Measurements from ENCODE around the gene SERPINA1. TPM values are rescaled to one million over a fixed set of nuclear protein-coding genes. Genes with fewer than 3 reads are reported as not detected.
A peak's percentile ranks its signal among the peaks of the same experiment; 100 is the strongest.

SERPINA1 gene
- total and polyA plus RNA-seq, 2 donors (not counting 1 experiment from before 2014, with no cell fraction given): 0.39 TPM; not detected in 1

GRCh38 chr14:94374116-94374515 is 14.3 kb downstream of the SERPINA1 start:
- H3K79me2 ChIP-seq (ENCODE audit: control insufficient read depth, insufficient read depth, low read length): no peaks in the 10 kb centered on the region
- H3K27me3 ChIP-seq (ENCODE audit: control insufficient read depth, insufficient read depth, low read length): no peaks in the 10 kb centered on the region
- no peaks in the 10 kb centered on the region for H4K20me1 ChIP-seq (ENCODE audit: control insufficient read depth, extremely low read depth, insufficient read depth, low read length)
- no peak overlapping the region for H3K4me2 ChIP-seq (ENCODE audit: extremely low read depth, insufficient read depth, low read length)
- H3K9ac ChIP-seq (ENCODE audit: insufficient read depth, low read length): no peak overlapping the region
- H3K27ac ChIP-seq (ENCODE audit: insufficient read depth, low read length): peak overlapping the region; percentile 54
- H3K9me3 ChIP-seq (ENCODE audit: control insufficient read depth, insufficient read depth, low read depth, low read length): no peaks in the 10 kb centered on the region
- DNase-seq (ENCODE audit: low read depth in 2 of 2): no peak
- no peak overlapping the region for H3K4me3 ChIP-seq (replicated peaks in 1 of 4; ENCODE audit: control extremely low read depth in 1 of 4, insufficient read depth in 1 of 4, low read depth in 3 of 4, low read length in 4 of 4)
- H2AFZ ChIP-seq (ENCODE audit: low read length): peak overlapping the region; percentile 49
- H3K4me1 ChIP-seq (ENCODE audit: control insufficient read depth, extremely low read depth, insufficient read depth, low read length): peaks cover 4% of the 10 kb centered on the region
- H3K36me3 ChIP-seq (ENCODE audit: control insufficient read depth, insufficient read depth, low read length): no peaks in the 10 kb centered on the region
- TF ChIP-seq CTCF (conservative IDR thresholded peaks at IDR 0.05 in 1 of 2, IDR thresholded peaks at IDR 0.05 in 1 of 2; ENCODE audit: low read depth in 1 of 2, low read length in 2 of 2): no peak
- TF ChIP-seq EZH2 (IDR thresholded peaks at IDR 0.05; ENCODE audit: low read length, missing control alignments): no peak

GRCh38 chr14:94373708-94374107 is 14.7 kb downstream of the SERPINA1 start:
- no peaks in the 10 kb centered on the region for H3K79me2 ChIP-seq (ENCODE audit: control insufficient read depth, insufficient read depth, low read length)
- no peak overlapping the region for H3K4me2 ChIP-seq (ENCODE audit: extremely low read depth, insufficient read depth, low read length)
- no peaks in the 10 kb centered on the region for H4K20me1 ChIP-seq (ENCODE audit: control insufficient read depth, extremely low read depth, insufficient read depth, low read length)
- H2AFZ ChIP-seq (ENCODE audit: low read length): peak overlapping the region; percentile 49
- H3K27ac ChIP-seq (ENCODE audit: insufficient read depth, low read length): peak overlapping the region; percentile 54
- TF ChIP-seq CTCF (conservative IDR thresholded peaks at IDR 0.05 in 1 of 2, IDR thresholded peaks at IDR 0.05 in 1 of 2; ENCODE audit: low read depth in 1 of 2, low read length in 2 of 2) (no peak), EZH2 (IDR thresholded peaks at IDR 0.05; ENCODE audit: low read length, missing control alignments) (no peak)
- DNase-seq (ENCODE audit: low read depth in 2 of 2): peak; percentile 84 to 99
- H3K9ac ChIP-seq (ENCODE audit: insufficient read depth, low read length): no peak overlapping the region
- no peaks in the 10 kb centered on the region for H3K27me3 ChIP-seq (ENCODE audit: control insufficient read depth, insufficient read depth, low read length)
- H3K4me1 ChIP-seq (ENCODE audit: control insufficient read depth, extremely low read depth, insufficient read depth, low read length): peaks cover 4% of the 10 kb centered on the region
- H3K9me3 ChIP-seq (ENCODE audit: control insufficient read depth, insufficient read depth, low read depth, low read length): no peaks in the 10 kb centered on the region
- no peaks in the 10 kb centered on the region for H3K36me3 ChIP-seq (ENCODE audit: control insufficient read depth, insufficient read depth, low read length)
- no peak overlapping the region for H3K4me3 ChIP-seq (replicated peaks in 1 of 4; ENCODE audit: control extremely low read depth in 1 of 4, insufficient read depth in 1 of 4, low read depth in 3 of 4, low read length in 4 of 4)

- Histone ChIP-seq H3K4me1 (ENCODE audit: control insufficient read depth, extremely low read depth, insufficient read depth, low read length) (peaks cover 4% of the 10 kb centered on the region), H3K36me3 (ENCODE audit: control insufficient read depth, insufficient read depth, low read length) (no peaks in the 10 kb centered on the region), H3K9me3 (ENCODE audit: control insufficient read depth, insufficient read depth, low read depth, low read length) (no peaks in the 10 kb centered on the region), H4K20me1 (ENCODE audit: control insufficient read depth, extremely low read depth, insufficient read depth, low read length) (no peaks in the 10 kb centered on the region), H3K27ac (ENCODE audit: insufficient read depth, low read length) (no peak overlapping the region), H2AFZ (ENCODE audit: low read length) (no peak overlapping the region), H3K4me2 (ENCODE audit: extremely low read depth, insufficient read depth, low read length) (no peak overlapping the region), H3K9ac (ENCODE audit: insufficient read depth, low read length) (no peak overlapping the region), H3K27me3 (ENCODE audit: control insufficient read depth, insufficient read depth, low read length) (no peaks in the 10 kb centered on the region), H3K79me2 (ENCODE audit: control insufficient read depth, insufficient read depth, low read length) (no peaks in the 10 kb centered on the region), H3K4me3 (replicated peaks in 1 of 4; ENCODE audit: control extremely low read depth in 1 of 4, insufficient read depth in 1 of 4, low read depth in 3 of 4, low read length in 4 of 4) (no peak overlapping the region)
- TF ChIP-seq CTCF (conservative IDR thresholded peaks at IDR 0.05 in 1 of 2, IDR thresholded peaks at IDR 0.05 in 1 of 2; ENCODE audit: low read depth in 1 of 2, low read length in 2 of 2) (no peak), EZH2 (IDR thresholded peaks at IDR 0.05; ENCODE audit: low read length, missing control alignments) (no peak)
- DNase-seq (ENCODE audit: low read depth in 2 of 2): no peak
Observed at GRCh38 chr14:94372021-94372605, 16.3 kb downstream of the SERPINA1 start.
